IPS-11a (cell line): ENCODE data around the gene MEIKIN.
"Not testable (repeated sequence)": the region's sequence is repeated elsewhere in the genome, so short reads cannot be mapped to it uniquely, and the experiment has no call there.

Experiments
- H3K4me3 ChIP-seq: one replicate; pipeline ENCODE4 v1.5.1; 2013; ENCODE audit warnings: low read depth, low read length, control low read depth

MEIKIN gene

GRCh38 chr5:131814990-131815389 is 130.5 kb downstream of the MEIKIN start:
- H3K4me3 ChIP-seq: no peak overlapping the region

- H3K4me3 ChIP-seq: no peak overlapping the region
These were observed 132.9 kb downstream of the MEIKIN start for GRCh38 chr5:131812371-131813160.

- H3K4me3 ChIP-seq: no peak overlapping the region
These were observed 134.8 kb downstream of the MEIKIN start for GRCh38 chr5:131810510-131811249.

GRCh38 chr5:131796793-131797693 is 148.4 kb downstream of the MEIKIN start, which contains the start of gene FNIP1:
TSS of gene FNIP1 (minus strand) at chr5:131797017. CDS start at chr5:131796921, 96 bp downstream.
- peak within 1 kb of the TSS; percentile 88 for H3K4me3 ChIP-seq

- peak overlapping the region; percentile 88 for H3K4me3 ChIP-seq
These were observed 149.3 kb downstream of the MEIKIN start for GRCh38 chr5:131795879-131796792.

- no peak overlapping the region for H3K4me3 ChIP-seq
These were observed 150.2 kb downstream of the MEIKIN start for GRCh38 chr5:131795228-131795627.

- H3K4me3 ChIP-seq: no peak overlapping the region
These were observed 150.9 kb downstream of the MEIKIN start for GRCh38 chr5:131794586-131794985.

- H3K4me3 ChIP-seq: no peak overlapping the region
These were observed 152.6 kb downstream of the MEIKIN start for GRCh38 chr5:131792896-131793295.

- H3K4me3 ChIP-seq: no peak overlapping the region
These were observed 153.6 kb downstream of the MEIKIN start for GRCh38 chr5:131791866-131792265.

- no peak overlapping the region for H3K4me3 ChIP-seq
These were observed 154.9 kb downstream of the MEIKIN start for GRCh38 chr5:131790550-131790949.

GRCh38 chr5:131789765-131790164 is 155.7 kb downstream of the MEIKIN start:
- no peak overlapping the region for H3K4me3 ChIP-seq

GRCh38 chr5:131787736-131788135 is 157.7 kb downstream of the MEIKIN start:
- no peak overlapping the region for H3K4me3 ChIP-seq

GRCh38 chr5:131786900-131787692 is 158.4 kb downstream of the MEIKIN start:
- H3K4me3 ChIP-seq: no peak overlapping the region

- no peak overlapping the region for H3K4me3 ChIP-seq
These were observed 159.4 kb downstream of the MEIKIN start for GRCh38 chr5:131786036-131786435.

- no peak overlapping the region for H3K4me3 ChIP-seq
These were observed 161.6 kb downstream of the MEIKIN start for GRCh38 chr5:131783874-131784273.

- H3K4me3 ChIP-seq: no peak overlapping the region
These were observed 162.1 kb downstream of the MEIKIN start for GRCh38 chr5:131783357-131783756.

- H3K4me3 ChIP-seq: no peak overlapping the region
These were observed 162.7 kb downstream of the MEIKIN start for GRCh38 chr5:131782717-131783116.

- not testable (repeated sequence) for H3K4me3 ChIP-seq
These were observed 167.3 kb downstream of the MEIKIN start for GRCh38 chr5:131778141-131778540.

GRCh38 chr5:131776450-131776849 is 169.0 kb downstream of the MEIKIN start:
- H3K4me3 ChIP-seq: no peak overlapping the region
